Neural progenitor cell (in vitro differentiated cells): ENCODE data around the gene MACROH2A2.

Experiments
- CTCF ChIP-seq: fragments of 200-600 bp; sonication (generic); IDR thresholded peaks from 2 replicates; pipeline ENCODE4 v1.5.1; 2017; ENCODE audit warnings: antibody characterized with exemption, mild to moderate bottlenecking
- EZH2 ChIP-seq: fragments of 200-600 bp; sonication (generic); IDR thresholded peaks from 2 replicates; pipeline ENCODE4 v1.6.1; 2017; ENCODE audit warnings: antibody characterized with exemption, mild to moderate bottlenecking, moderate library complexity
- EZH2phosphoT487 ChIP-seq: fragments of 200-600 bp; sonication (generic); IDR thresholded peaks from 2 replicates; pipeline ENCODE4 v1.6.1; 2017; ENCODE audit warnings: antibody characterized with exemption

- TF ChIP-seq CTCF (no peak), EZH2 (no peak), EZH2phosphoT487 (no peak)
Measured at GRCh38 chr10:70078329-70078728, 25.7 kb downstream of the MACROH2A2 start.
